AG04450 (cell line): ENCODE measurements around the gene RALGPS1. TPM values are rescaled to one million over a fixed set of nuclear protein-coding genes. Genes with fewer than 3 reads are reported as not detected.
A peak's percentile ranks its signal among the peaks of the same experiment; 100 is the strongest.

Experiments used
- CTCF ChIA-PET: fragments of 300-600, 350-600 bp; formaldehyde crosslinking; extraction: SDS; loops from one replicate; lab custom pipeline; 2022; ENCODE audit warnings: antibody characterized with exemption, inconsistent platforms; lab: Charles Lee
- POLR2A ChIA-PET: fragments of 350-600 bp; formaldehyde crosslinking; extraction: SDS; loops from one replicate; lab custom pipeline; 2021; ENCODE audit warnings: antibody characterized with exemption, inconsistent platforms; lab: Yijun Ruan, JAX
- DNase-seq: peaks from one replicate; pipeline ENCODE4 v3.0.0-alpha.2; 2011; ENCODE audit warnings: low read depth, low spot score
- H3K27ac ChIP-seq: one replicate; pipeline ENCODE4 v1.5.1; 2012; ENCODE audit warnings: low read depth, low read length, control low read depth
- H3K27me3 ChIP-seq: one replicate; pipeline ENCODE4 v1.6.0; 2012; ENCODE audit warnings: low read length; ENCODE audit not compliant: control insufficient read depth, insufficient read depth
- H3K4me3 ChIP-seq: 2 replicates; pipeline ENCODE4 v1.5.1; 2011; ENCODE audit warnings: mild to moderate bottlenecking, low read depth, low read length, control low read depth
- H3K9me3 ChIP-seq: 2 replicates; pipeline ENCODE4 v1.5.1; 2012; ENCODE audit warnings: low read length; ENCODE audit not compliant: control insufficient read depth, insufficient read depth
- polyA plus RNA-seq: library from polyadenylated mRNA; depleted of rRNA; stranded (reverse); fragments of >200 nt; gene quantifications from 2 replicates; pipeline ENCODE4 v1.2.3, GENCODE V29; 2011
- TF ChIP-seq, protein P1 (sequence below): IDR thresholded peaks from 2 replicates; pipeline ENCODE4 v1.5.1; 2011; ENCODE audit warnings: low read depth, low read length, control low read depth, inconsistent platforms

Gene RALGPS1
- polyA plus RNA-seq, 1 experiment, result 4.6 TPM

GRCh38 chr9:126880226-126880946, 34.2 kb upstream of the RALGPS1 start:
- no peak overlapping the region for H3K4me3 ChIP-seq
- no peak for DNase-seq
- no peaks in the 10 kb centered on the region for H3K9me3 ChIP-seq
- H3K27ac ChIP-seq, result no peak overlapping the region
- H3K27me3 ChIP-seq, result no peaks in the 10 kb centered on the region
- ChIA-PET CTCF (no interaction called here), POLR2A (no interaction called here)
- TF ChIP-seq, protein P1, sequence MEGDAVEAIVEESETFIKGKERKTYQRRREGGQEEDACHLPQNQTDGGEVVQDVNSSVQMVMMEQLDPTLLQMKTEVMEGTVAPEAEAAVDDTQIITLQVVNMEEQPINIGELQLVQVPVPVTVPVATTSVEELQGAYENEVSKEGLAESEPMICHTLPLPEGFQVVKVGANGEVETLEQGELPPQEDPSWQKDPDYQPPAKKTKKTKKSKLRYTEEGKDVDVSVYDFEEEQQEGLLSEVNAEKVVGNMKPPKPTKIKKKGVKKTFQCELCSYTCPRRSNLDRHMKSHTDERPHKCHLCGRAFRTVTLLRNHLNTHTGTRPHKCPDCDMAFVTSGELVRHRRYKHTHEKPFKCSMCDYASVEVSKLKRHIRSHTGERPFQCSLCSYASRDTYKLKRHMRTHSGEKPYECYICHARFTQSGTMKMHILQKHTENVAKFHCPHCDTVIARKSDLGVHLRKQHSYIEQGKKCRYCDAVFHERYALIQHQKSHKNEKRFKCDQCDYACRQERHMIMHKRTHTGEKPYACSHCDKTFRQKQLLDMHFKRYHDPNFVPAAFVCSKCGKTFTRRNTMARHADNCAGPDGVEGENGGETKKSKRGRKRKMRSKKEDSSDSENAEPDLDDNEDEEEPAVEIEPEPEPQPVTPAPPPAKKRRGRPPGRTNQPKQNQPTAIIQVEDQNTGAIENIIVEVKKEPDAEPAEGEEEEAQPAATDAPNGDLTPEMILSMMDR, result no peak

DNA sequence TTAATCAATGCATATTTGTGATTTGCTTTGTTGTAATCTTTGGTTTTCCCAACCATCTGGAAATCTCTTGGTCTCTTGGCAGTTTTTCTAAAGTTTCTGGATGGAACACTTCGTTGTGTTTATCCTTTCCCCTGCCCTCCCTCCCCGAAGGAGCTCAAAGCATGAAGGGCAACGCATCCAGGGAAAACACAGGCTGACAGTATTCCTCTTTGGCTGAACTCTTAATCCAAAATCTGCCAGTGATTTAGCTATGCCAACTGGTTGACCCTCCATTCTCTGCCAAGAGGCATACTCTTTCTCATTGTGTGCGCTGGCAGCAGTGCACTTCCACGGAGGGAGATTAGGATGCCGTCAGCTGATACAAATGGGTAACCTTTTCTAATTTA, 33.6 kb upstream of the RALGPS1 start:
- Histone ChIP-seq H3K9me3 (no peaks in the 10 kb centered on the region), H3K27me3 (no peaks in the 10 kb centered on the region), H3K4me3 (no peak overlapping the region), H3K27ac (no peak overlapping the region)
- TF ChIP-seq, protein P1, result no peak
- DNase-seq, result no peak
- CTCF ChIA-PET, result no interaction called here
- POLR2A ChIA-PET, result no interaction called here

DNA sequence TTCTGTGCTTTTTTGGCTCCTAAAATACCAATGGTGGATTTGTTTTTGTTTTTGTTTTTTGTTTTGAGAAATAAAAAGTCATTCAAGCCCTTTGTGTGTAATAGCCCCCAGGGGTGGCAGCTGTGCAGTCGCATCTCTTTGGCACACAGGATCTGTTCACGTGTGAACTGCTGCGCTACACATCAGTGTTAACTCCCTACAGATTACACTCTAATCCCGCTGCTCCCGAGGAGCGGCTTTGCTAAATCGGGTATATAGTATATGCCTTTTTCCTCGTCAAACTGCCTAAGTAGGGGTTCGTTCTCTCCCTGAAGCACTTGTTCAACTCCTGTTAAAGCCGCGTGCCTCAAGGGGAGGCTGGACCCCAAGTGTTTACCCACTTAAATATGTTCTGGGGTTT, 31.8 kb upstream of the RALGPS1 start:
- no peaks in the 10 kb centered on the region for H3K27me3 ChIP-seq
- H3K4me3 ChIP-seq, result no peak overlapping the region
- ChIA-PET CTCF (no interaction called here), POLR2A (no interaction called here)
- DNase-seq, result no peak
- TF ChIP-seq, protein P1, result no peak
- no peaks in the 10 kb centered on the region for H3K9me3 ChIP-seq
- H3K27ac ChIP-seq, result no peak overlapping the region

- Histone ChIP-seq H3K4me3 (no peak overlapping the region), H3K9me3 (no peaks in the 10 kb centered on the region), H3K27me3 (no peaks in the 10 kb centered on the region), H3K27ac (no peak overlapping the region)
- POLR2A ChIA-PET, result no interaction called here
- TF ChIP-seq, protein P1, result no peak
- CTCF ChIA-PET, result no interaction called here
- DNase-seq, result no peak
Measured at GRCh38 chr9:126883636-126884035, 30.9 kb upstream of the RALGPS1 start.

GRCh38 chr9:126885131-126885641, 29.4 kb upstream of the RALGPS1 start:
- TF ChIP-seq, protein P1, result no peak
- H3K4me3 ChIP-seq, result no peak overlapping the region
- no peaks in the 10 kb centered on the region for H3K9me3 ChIP-seq
- H3K27me3 ChIP-seq, result no peaks in the 10 kb centered on the region
- peak overlapping the region; percentile 24 for H3K27ac ChIP-seq
- no peak for DNase-seq
- CTCF ChIA-PET, result no interaction called here
- POLR2A ChIA-PET, result no interaction called here
